Kidney (tissue), 14 donors: ENCODE results near the gene AURKB. TPM values are rescaled to one million over a fixed set of nuclear protein-coding genes. Genes with fewer than 3 reads are reported as not detected.

Experiments
- DNase-seq, 5 donors: peaks; one replicate each; pipeline ENCODE4 v3.0.0-alpha.2; 2013 to 2020
- FAIRE-seq: peaks from 2 replicates; lab custom pipeline; 2012; peaks lifted over from hg19 to GRCh38; lab: Jason Lieb, UNC
- H3K27ac ChIP-seq, 2 donors: one replicate each; pipeline ENCODE4 v1.7.0; 2013; ENCODE audit warnings: low read depth in 2 of 2, low read length in 2 of 2, inconsistent platforms in 1 of 2
- H3K27me3 ChIP-seq: one replicate; pipeline ENCODE4 v1.7.1; 2013; ENCODE audit warnings: low read length, inconsistent platforms; ENCODE audit not compliant: control insufficient read depth, insufficient read depth
- H3K36me3 ChIP-seq, 3 donors: one replicate each; pipeline versions ENCODE4 v1.7.0 to v1.7.1; 2013; ENCODE audit warnings: low read length in 3 of 3, control low read depth in 1 of 3, inconsistent platforms in 1 of 3; ENCODE audit not compliant: insufficient read depth in 3 of 3, control insufficient read depth in 2 of 3
- H3K4me1 ChIP-seq, 3 donors: one replicate each; pipeline versions ENCODE4 v1.7.0 to v1.7.1; 2013; ENCODE audit warnings: low read length in 3 of 3, inconsistent platforms in 1 of 3, low read depth in 1 of 3; ENCODE audit not compliant: control insufficient read depth in 2 of 3, insufficient read depth in 2 of 3
- H3K4me3 ChIP-seq, 3 donors: one replicate each; pipeline versions ENCODE4 v1.7.0 to v1.8.1; 2013; ENCODE audit warnings: low read length in 3 of 3, control low read depth in 1 of 3, inconsistent platforms in 1 of 3
- H3K9ac ChIP-seq, 3 donors: one replicate each; pipeline versions ENCODE4 v1.7.0 to v1.7.1; 2013; ENCODE audit warnings: low read length in 3 of 3, control low read depth in 1 of 3, inconsistent platforms in 1 of 3
- H3K9me3 ChIP-seq, 3 donors: one replicate each; pipeline versions ENCODE4 v1.7.0 to v1.7.1; 2013; ENCODE audit warnings: low read length in 3 of 3, control low read depth in 1 of 3, inconsistent platforms in 1 of 3; ENCODE audit not compliant: control insufficient read depth in 2 of 3, insufficient read depth in 1 of 3
- CTCF ChIP-seq: IDR thresholded peaks from 3 replicates; pipeline ENCODE4 v1.5.1; 2012; ENCODE audit warnings: mild to moderate bottlenecking, moderate library complexity, borderline replicate concordance; ENCODE audit not compliant: insufficient read depth; ENCODE audit errors: extremely low read depth
- intact Hi-C: fragments of 100-400 bp; cut with DNase I; formaldehyde crosslinking; loops from one replicate; pipeline ENCODE4 v1.11.1; 2022
- polyA plus RNA-seq: library from polyadenylated mRNA; stranded (reverse); fragments of 350-450 nt; fragmentation: Illumina TruSeq; extraction: RNeasy Lipid Tissue Mini Kit (QIAGEN cat#74804); gene quantifications from one replicate; pipeline ENCODE4 v1.2.3, GENCODE V29; 2014; ENCODE audit warnings: low read depth, low replicate concordance; ENCODE audit not compliant: insufficient read depth
- total RNA-seq: library from RNA; stranded (reverse); fragmentation: NEBNext Ultra II Directional; extraction: Animal tissue kit (Norgen Biotek cat#: 25700); gene quantifications from one replicate; pipeline ENCODE4 v1.2.1, GENCODE V29; 2021
- donor health status: control.
- donor health status: control.
- donor health status: control.
- donor health status: control.
- donor health status: control.
- donor health status: DM: yes; HTN: yes; CAD: no.
- donor health status: Normal renal cell carcinoma (clear cell type).

The AURKB gene
- total and polyA plus RNA-seq, 2 donors from 2014 or later, result 0.43 to 2.8 TPM

DNA sequence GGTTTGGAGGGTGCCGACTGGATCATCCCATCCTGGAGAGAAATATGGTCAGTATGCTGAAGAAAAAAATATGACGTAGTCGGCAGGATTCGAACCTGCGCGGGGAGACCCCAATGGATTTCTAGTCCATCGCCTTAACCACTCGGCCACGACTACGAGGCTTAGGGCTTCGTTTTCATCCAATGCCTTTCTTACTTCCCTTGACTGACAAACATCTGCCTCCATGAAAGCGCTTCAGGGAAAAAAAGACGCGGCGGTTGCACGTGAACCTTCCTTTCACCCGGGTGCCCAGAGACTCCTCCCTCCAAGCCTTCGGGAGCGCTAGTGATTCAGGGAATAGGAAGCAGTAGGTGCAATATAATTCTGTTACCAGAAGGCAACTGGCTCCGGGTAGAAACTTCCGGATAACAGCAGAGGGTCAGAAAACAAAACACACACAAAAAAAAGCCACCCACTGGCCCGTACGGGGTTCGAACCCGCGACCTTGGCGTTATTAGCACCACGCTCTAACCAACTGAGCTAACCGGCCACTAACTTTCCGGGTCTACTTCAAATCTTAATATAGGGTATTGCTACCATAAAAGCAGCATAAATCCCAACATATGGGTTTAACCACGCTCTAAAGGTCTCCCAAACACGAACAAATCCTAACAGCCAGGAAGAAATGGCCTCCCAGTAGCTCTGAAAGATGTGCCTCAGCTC lies 16.3 kb upstream of the AURKB start:
- Histone ChIP-seq H3K36me3 (peaks cover 7 to 44% (median 28%) of the 10 kb centered on the region in 3 donors), H3K27ac (peak overlapping the region in 1 of 2 donors; percentile 6), H3K9ac (peak overlapping the region in 1 of 3 donors; percentile 51), H3K4me1 (peaks cover 0 to 13% (median 5%) of the 10 kb centered on the region in 3 donors), H3K4me3 (peak overlapping the region in 2 of 3 donors; percentile 29 to 49), H3K9me3 (no peaks in the 10 kb centered on the region), H3K27me3 (no peaks in the 10 kb centered on the region)
- intact Hi-C loops, result no loop called here
- TF ChIP-seq CTCF, result no peak
- FAIRE-seq (no peak), DNase-seq (peak; percentile 90 to 97 (median 92))

DNA sequence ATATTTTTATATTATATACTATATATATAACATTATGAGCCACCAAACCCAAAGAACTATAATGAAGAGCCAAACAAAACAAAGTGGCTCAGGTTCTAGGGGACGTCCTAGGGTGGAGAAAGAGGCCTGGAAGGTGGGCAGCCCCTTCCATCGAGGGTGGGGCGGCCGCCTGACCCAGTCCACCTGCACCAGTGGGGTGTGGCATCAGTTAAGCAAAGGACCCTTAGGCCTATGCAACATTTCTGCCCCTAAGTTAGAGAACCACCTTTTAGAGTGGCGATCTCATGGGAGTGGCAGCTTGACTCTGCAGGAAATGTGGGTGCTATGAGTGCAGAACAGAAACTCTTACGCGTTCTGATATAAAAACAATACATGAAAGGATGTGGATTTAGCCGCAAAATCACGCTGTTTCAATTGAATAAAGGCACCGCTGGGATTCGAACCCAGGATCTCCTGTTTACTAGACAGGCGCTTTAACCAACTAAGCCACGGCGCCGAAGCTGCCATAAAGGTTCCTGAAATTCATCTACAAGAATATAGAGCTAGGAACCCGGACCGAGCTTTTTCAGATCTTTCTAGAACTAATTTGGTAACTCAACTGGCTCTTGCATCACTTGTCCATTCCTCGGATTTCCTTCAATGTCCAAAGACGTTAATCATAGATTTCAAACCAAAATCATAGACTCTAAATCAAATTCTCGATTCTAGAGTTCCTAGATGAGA lies 15.6 kb upstream of the AURKB start:
- peaks cover 4 to 37% (median 22%) of the 10 kb centered on the region in 3 donors for H3K36me3 ChIP-seq
- no peaks in the 10 kb centered on the region for H3K9me3 ChIP-seq
- intact Hi-C loops, result no loop called here
- DNase-seq (peak; percentile 49 to 80 (median 55)), FAIRE-seq (no peak)
- H3K9ac ChIP-seq, result peak overlapping the region in 1 of 3 donors; percentile 51
- H3K4me3 ChIP-seq, result peak overlapping the region in 2 of 3 donors; percentile 29 to 49
- no peaks in the 10 kb centered on the region for H3K27me3 ChIP-seq
- peaks cover 0 to 13% (median 5%) of the 10 kb centered on the region in 3 donors for H3K4me1 ChIP-seq
- no peak for TF ChIP-seq CTCF
- peak overlapping the region in 1 of 2 donors; percentile 6 for H3K27ac ChIP-seq

GRCh38 chr17:8224891-8225812 lies 14.8 kb upstream of the AURKB start:
- H3K27ac ChIP-seq, result no peak overlapping the region
- TF ChIP-seq CTCF, result no peak
- DNase-seq (peak in 1 of 5 donors; percentile 60), FAIRE-seq (no peak)
- intact Hi-C loops, result no loop called here
- H3K4me1 ChIP-seq, result peaks cover 0 to 13% (median 5%) of the 10 kb centered on the region in 3 donors
- H3K4me3 ChIP-seq, result no peak overlapping the region
- no peaks in the 10 kb centered on the region for H3K9me3 ChIP-seq
- H3K36me3 ChIP-seq, result peaks cover 4 to 29% (median 15%) of the 10 kb centered on the region in 3 donors
- no peak overlapping the region for H3K9ac ChIP-seq
- H3K27me3 ChIP-seq, result no peaks in the 10 kb centered on the region
